Measurements from ENCODE around the gene ACSL1. TPM values are rescaled to one million over a fixed set of nuclear protein-coding genes. Genes with fewer than 3 reads are reported as not detected.

ACSL1 gene
- total and polyA plus RNA-seq, 2 donors (not counting 3 experiments of a cell fraction or from before 2014, with no cell fraction given) = 7.3 to 17.7 TPM

DNA sequence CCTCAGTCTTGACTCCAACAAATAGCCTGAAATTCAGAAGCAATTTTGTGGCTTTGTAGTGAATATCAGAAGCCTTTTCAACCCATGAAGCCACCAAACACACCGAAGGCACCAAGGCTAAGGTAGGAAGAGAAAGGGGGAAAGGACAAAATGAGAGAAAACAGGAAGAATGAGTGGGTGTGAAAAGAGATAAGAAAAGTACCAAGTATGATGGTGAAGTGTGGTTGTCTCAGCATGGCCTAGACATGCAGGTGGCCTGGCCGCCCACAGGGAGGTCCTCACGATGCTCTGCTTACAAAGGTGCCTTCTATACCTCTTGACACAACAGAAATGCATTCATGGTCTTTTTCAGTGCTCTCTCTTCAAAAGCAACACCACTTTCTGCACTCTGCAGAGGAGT, 34.9 kb downstream of the ACSL1 start:
- Histone ChIP-seq H3K36me3 (ENCODE audit: control insufficient read depth in 2 of 2, extremely low read depth in 1 of 2, insufficient read depth in 2 of 2, low read length in 2 of 2) (no peaks in the 10 kb centered on the region), H4K20me1 (replicated peaks; ENCODE audit: control insufficient read depth, extremely low read depth, insufficient read depth, low read length) (no peaks in the 10 kb centered on the region), H3K27ac (ENCODE audit: insufficient read depth, low read depth, low read length) (no peak overlapping the region), H3K4me2 (ENCODE audit: insufficient read depth, low read length) (no peak overlapping the region), H3K79me2 (ENCODE audit: control insufficient read depth, insufficient read depth, low read length) (no peaks in the 10 kb centered on the region), H3K9me3 (replicated peaks; ENCODE audit: control insufficient read depth, insufficient read depth, low read length) (no peaks in the 10 kb centered on the region), H3K9me1 (replicated peaks; ENCODE audit: control insufficient read depth, extremely low read depth, insufficient read depth, low read length) (no peaks in the 10 kb centered on the region), H3K4me1 (ENCODE audit: control insufficient read depth, extremely low read depth, insufficient read depth, low read length) (peaks cover 18% of the 10 kb centered on the region), H3K9ac (replicated peaks; ENCODE audit: extremely low read depth, insufficient read depth, low read length) (no peak overlapping the region), H2AFZ (ENCODE audit: low read depth, low read length) (no peak overlapping the region), H3K27me3 (ENCODE audit: control insufficient read depth in 2 of 2, insufficient read depth in 2 of 2, low read length in 2 of 2) (no peaks in the 10 kb centered on the region), H3K4me3 (replicated peaks in 1 of 3; ENCODE audit: insufficient read depth in 1 of 3, low read depth in 1 of 3, low read length in 3 of 3) (no peak overlapping the region)
- DNase-seq (ENCODE audit: low read depth, low spot score) (no peak), FAIRE-seq (no peak)
- BruUV-seq (replicated peaks) = no TSS peak
- CTCF ChIA-PET = no interaction called here
- POLR2A ChIA-PET = no interaction called here
- no peak for TF ChIP-seq GATA2 (IDR thresholded peaks at IDR 0.05; ENCODE audit: insufficient read depth, insufficient read length, low read depth, low read length)
- TF ChIP-seq POLR2AphosphoS5 (IDR thresholded peaks at IDR 0.05; ENCODE audit: insufficient read depth, low read depth, low read length) = no peak
- no peak for TF ChIP-seq MAX (IDR thresholded peaks at IDR 0.05; ENCODE audit: insufficient read depth, insufficient read length)
- TF ChIP-seq POLR2A (IDR thresholded peaks at IDR 0.05; ENCODE audit: low read depth, low read length) = no peak
- TF ChIP-seq CTCF (IDR thresholded peaks at IDR 0.05; ENCODE audit: extremely low read depth in 1 of 2, insufficient read depth in 1 of 2, low read depth in 1 of 2, low read length in 2 of 2) = no peak
- no peak for TF ChIP-seq JUN (IDR thresholded peaks at IDR 0.05; ENCODE audit: borderline replicate concordance, insufficient read depth, insufficient read length, low read depth)
- TF ChIP-seq EZH2 (IDR thresholded peaks at IDR 0.05; ENCODE audit: borderline replicate concordance, low read depth, low read length, severe bottlenecking) = no peak
- TF ChIP-seq FOS (IDR thresholded peaks at IDR 0.05; ENCODE audit: borderline replicate concordance, insufficient read depth, low read length) = no peak
- no peak for TF ChIP-seq MYC (IDR thresholded peaks at IDR 0.05; ENCODE audit: low read depth, low read length)
- intact Hi-C loops (cut with micrococcal nuclease) = no loop called here
- dilution Hi-C loops (cut with MboI; ENCODE audit: extremely low pct_ligation_motif_present, low sequenced_read_pairs) = no loop called here

All from endothelial cell of umbilical vein (primary cell).